ENCODE data around the gene ME3.
A peak's percentile ranks its signal among the peaks of the same experiment; 100 is the strongest.

The ME3 gene

GRCh38 chr11:86639137-86639536 is 33.3 kb downstream of the ME3 start:
- H3K4me3 ChIP-seq (ENCODE audit: control insufficient read depth, low read depth, low read length), result no peak overlapping the region
- no peak for DNase-seq (ENCODE audit: low read depth)
- TF ChIP-seq, protein P1, sequence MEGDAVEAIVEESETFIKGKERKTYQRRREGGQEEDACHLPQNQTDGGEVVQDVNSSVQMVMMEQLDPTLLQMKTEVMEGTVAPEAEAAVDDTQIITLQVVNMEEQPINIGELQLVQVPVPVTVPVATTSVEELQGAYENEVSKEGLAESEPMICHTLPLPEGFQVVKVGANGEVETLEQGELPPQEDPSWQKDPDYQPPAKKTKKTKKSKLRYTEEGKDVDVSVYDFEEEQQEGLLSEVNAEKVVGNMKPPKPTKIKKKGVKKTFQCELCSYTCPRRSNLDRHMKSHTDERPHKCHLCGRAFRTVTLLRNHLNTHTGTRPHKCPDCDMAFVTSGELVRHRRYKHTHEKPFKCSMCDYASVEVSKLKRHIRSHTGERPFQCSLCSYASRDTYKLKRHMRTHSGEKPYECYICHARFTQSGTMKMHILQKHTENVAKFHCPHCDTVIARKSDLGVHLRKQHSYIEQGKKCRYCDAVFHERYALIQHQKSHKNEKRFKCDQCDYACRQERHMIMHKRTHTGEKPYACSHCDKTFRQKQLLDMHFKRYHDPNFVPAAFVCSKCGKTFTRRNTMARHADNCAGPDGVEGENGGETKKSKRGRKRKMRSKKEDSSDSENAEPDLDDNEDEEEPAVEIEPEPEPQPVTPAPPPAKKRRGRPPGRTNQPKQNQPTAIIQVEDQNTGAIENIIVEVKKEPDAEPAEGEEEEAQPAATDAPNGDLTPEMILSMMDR (IDR thresholded peaks at IDR 0.05; ENCODE audit: control insufficient read depth, insufficient read depth, low read depth, low read length, missing control alignments), result no peak

GRCh38 chr11:86638673-86639072 is 33.7 kb downstream of the ME3 start:
- DNase-seq (ENCODE audit: low read depth), result no peak
- no peak overlapping the region for H3K4me3 ChIP-seq (ENCODE audit: control insufficient read depth, low read depth, low read length)
- TF ChIP-seq, protein P1 (IDR thresholded peaks at IDR 0.05; ENCODE audit: control insufficient read depth, insufficient read depth, low read depth, low read length, missing control alignments), result no peak

DNA sequence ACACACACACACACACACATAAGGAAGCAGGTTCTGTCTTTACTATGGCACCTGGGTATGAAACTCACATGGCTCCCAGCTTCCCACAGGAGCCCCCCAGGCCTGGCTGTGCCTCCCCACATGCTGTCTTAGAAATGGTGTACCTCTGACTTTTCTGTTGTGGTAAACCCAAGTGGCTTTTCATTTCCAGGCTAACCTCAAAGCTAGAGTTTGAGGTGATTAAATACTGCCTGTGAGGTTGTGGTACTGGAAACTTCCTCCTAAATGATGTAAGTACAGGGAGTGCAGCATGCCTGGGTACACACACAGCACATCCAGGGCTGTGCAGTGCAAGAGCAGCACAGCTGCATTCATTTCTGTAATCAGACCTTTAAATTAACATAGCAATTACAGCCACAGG is 34.4 kb downstream of the ME3 start:
- no peak overlapping the region for H3K4me3 ChIP-seq (ENCODE audit: control insufficient read depth, low read depth, low read length)
- TF ChIP-seq, protein P1 (IDR thresholded peaks at IDR 0.05; ENCODE audit: control insufficient read depth, insufficient read depth, low read depth, low read length, missing control alignments), result no peak
- no peak for DNase-seq (ENCODE audit: low read depth)

GRCh38 chr11:86636275-86636674 is 36.1 kb downstream of the ME3 start:
- no peak overlapping the region for H3K4me3 ChIP-seq (ENCODE audit: control insufficient read depth, low read depth, low read length)
- TF ChIP-seq, protein P1 (IDR thresholded peaks at IDR 0.05; ENCODE audit: control insufficient read depth, insufficient read depth, low read depth, low read length, missing control alignments), result no peak
- DNase-seq (ENCODE audit: low read depth), result no peak

DNA sequence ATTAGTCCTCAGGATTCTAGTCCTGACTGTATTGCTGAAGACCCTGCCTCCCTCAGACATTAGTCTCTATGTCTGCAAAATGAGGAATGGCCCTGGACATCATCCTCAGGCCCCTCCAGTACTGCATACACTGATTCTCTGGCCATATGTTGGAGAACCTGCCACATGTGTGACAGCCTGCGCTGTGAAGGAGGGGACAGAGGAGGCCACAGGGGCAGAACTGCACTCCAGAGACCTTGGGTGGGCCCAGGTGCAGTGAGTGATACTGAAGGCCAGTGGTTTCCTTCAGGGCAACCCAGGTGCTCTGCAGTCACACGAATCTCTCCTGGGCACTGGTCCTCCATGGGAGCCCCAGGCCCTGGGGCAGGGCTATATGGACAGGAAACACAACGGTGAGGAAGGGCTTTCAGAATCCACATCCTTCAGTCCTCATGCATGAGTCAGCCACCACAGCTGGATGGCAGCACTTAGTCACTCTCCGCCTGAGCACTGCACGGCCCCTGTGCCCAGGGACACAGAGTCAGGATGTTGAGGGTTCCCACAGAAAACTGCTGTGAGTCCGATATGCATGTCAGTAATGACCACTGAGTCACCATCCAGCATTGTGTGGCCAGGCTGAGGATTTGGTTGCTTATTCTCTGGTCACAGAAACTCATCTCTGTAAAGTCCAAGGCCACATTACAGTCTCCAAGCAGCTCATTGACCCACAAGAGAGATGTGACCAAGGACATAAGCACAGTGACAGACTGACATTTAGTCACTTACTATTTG is 39.7 kb downstream of the ME3 start:
- TF ChIP-seq, protein P1 (IDR thresholded peaks at IDR 0.05; ENCODE audit: control insufficient read depth, insufficient read depth, low read depth, low read length, missing control alignments), result peak; percentile 27
- no peak overlapping the region for H3K4me3 ChIP-seq (ENCODE audit: control insufficient read depth, low read depth, low read length)
- DNase-seq (ENCODE audit: low read depth), result peak; percentile 87

DNA sequence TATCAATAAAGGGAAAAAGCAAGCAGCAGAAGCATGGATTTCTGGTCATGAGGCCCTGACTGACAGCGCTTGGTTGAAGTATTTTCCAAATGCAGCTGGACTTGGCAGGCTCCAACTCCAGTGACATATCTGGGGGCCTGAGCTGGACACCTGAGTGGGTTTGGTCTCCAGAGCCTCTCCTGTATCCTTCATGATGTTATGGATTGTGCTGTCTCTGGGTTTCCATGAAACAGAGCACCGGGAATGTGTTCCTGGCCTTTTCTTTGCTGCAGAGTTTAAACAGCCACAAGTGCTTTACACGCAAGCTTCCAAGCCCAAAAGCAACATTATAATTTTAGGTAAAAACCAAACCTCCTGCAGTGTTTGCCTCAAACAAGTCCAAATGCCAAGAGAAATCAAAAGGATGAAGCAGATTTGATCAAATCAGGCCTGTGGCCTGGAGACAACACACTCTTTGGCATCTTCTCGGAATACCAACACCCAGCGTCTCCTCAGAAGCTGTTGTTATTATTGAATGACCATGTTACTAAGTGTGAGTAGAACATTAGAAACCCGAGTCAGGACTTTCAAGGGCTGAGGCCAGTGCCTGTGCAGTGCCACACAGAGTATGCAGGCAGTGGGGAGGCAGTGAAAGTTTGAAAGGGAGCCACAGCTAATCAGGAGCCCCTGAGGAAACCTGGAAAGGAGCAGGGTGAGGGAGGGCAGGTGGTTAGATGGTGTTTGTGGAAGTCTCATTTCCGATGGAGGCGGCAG is 42.0 kb downstream of the ME3 start:
- DNase-seq (ENCODE audit: low read depth), result no peak
- TF ChIP-seq, protein P1 (IDR thresholded peaks at IDR 0.05; ENCODE audit: control insufficient read depth, insufficient read depth, low read depth, low read length, missing control alignments), result no peak
- no peak overlapping the region for H3K4me3 ChIP-seq (ENCODE audit: control insufficient read depth, low read depth, low read length)

All from AG09309 (cell line).